DOHH2 (cell line): ENCODE data around the gene PALS2.

ENCODE experiments used
- H3F3A ChIP-seq: fragments of 200-600 bp; sonication (generic), shearing (Covaris generic); 2 replicates; pipeline ENCODE4 v1.6.0; 2016; ENCODE audit warnings: antibody characterized with exemption, mild to moderate bottlenecking; ENCODE audit not compliant: control insufficient read depth, insufficient read depth
- H3K27ac ChIP-seq: fragments of 200-600 bp; sonication (generic); 2 replicates; pipeline ENCODE4 v1.5.1; 2014; ENCODE audit warnings: low read depth, mild to moderate bottlenecking, low read length, moderate library complexity
- H3K27me3 ChIP-seq: fragments of 200-600 bp; sonication (generic); 2 replicates; pipeline ENCODE4 v1.6.1; 2014; ENCODE audit warnings: mild to moderate bottlenecking, low read length, mixed read lengths; ENCODE audit not compliant: control insufficient read depth
- H3K36me3 ChIP-seq: fragments of 200-600 bp; sonication (generic); 2 replicates; pipeline ENCODE4 v1.6.1; 2014; ENCODE audit warnings: mild to moderate bottlenecking, low read length, moderate library complexity, mixed read lengths; ENCODE audit not compliant: control insufficient read depth
- H3K4me1 ChIP-seq: fragments of 200-600 bp; sonication (generic); 2 replicates; pipeline ENCODE4 v1.6.1; 2014; ENCODE audit warnings: mild to moderate bottlenecking, low read length, mixed read lengths; ENCODE audit not compliant: control insufficient read depth
- H3K4me2 ChIP-seq: fragments of 200-600 bp; sonication (generic); 2 replicates; pipeline ENCODE4 v1.6.0; 2014; ENCODE audit warnings: mild to moderate bottlenecking, low read length, moderate library complexity
- H3K4me3 ChIP-seq: fragments of 200-600 bp; sonication (generic); 2 replicates; pipeline ENCODE4 v1.5.1; 2014; ENCODE audit warnings: mild to moderate bottlenecking, low read length, mixed read lengths
- H3K79me2 ChIP-seq: fragments of 200-600 bp; sonication (generic); 2 replicates; pipeline ENCODE4 v1.6.1; 2014; ENCODE audit warnings: mild to moderate bottlenecking, low read length, mixed read lengths; ENCODE audit not compliant: control insufficient read depth
- H3K9me2 ChIP-seq: fragments of 200-600 bp; sonication (generic); replicated peaks from 2 replicates; pipeline ENCODE4 v1.6.1; 2014; ENCODE audit warnings: mild to moderate bottlenecking, low read length, mixed read lengths; ENCODE audit not compliant: control insufficient read depth
- H3K9me3 ChIP-seq: fragments of 200-600 bp; sonication (generic); 2 replicates; pipeline ENCODE4 v1.6.1; 2014; ENCODE audit warnings: antibody characterized with exemption, low read length, mixed read lengths; ENCODE audit not compliant: control insufficient read depth, insufficient read depth
- H4K20me1 ChIP-seq: fragments of 200-600 bp; sonication (generic); 2 replicates; pipeline ENCODE4 v1.6.0; 2014; ENCODE audit warnings: low read depth, mild to moderate bottlenecking, antibody characterized with exemption, low read length, moderate library complexity; ENCODE audit not compliant: control insufficient read depth, insufficient read depth
- CTCF ChIP-seq: fragments of 200-600 bp; sonication (generic); IDR thresholded peaks from one replicate; pipeline ENCODE4 v1.5.1; 2014; ENCODE audit warnings: antibody characterized with exemption, mild to moderate bottlenecking, low read depth, low read length; ENCODE audit not compliant: poor library complexity, severe bottlenecking
- EZH2phosphoT487 ChIP-seq: fragments of 200-600 bp; sonication (generic); IDR thresholded peaks from 2 replicates; pipeline ENCODE4 v1.6.1; 2017; ENCODE audit warnings: borderline replicate concordance, mild to moderate bottlenecking, antibody characterized with exemption, low read length, moderate library complexity, mixed read lengths

PALS2 gene

GRCh38 chr7:24595671-24596418 lies 22.6 kb downstream of the PALS2 start:
- no peaks in the 10 kb centered on the region for H3K9me2 ChIP-seq
- H4K20me1 ChIP-seq: no peaks in the 10 kb centered on the region
- peaks cover 5% of the 10 kb centered on the region; the same call in 1 of the 2 replicates for H3K36me3 ChIP-seq
- peaks cover 90% of the 10 kb centered on the region for H3K79me2 ChIP-seq
- H3K4me3 ChIP-seq: no peak overlapping the region
- no peak overlapping the region for H3K27ac ChIP-seq
- no peaks in the 10 kb centered on the region for H3F3A ChIP-seq
- no peaks in the 10 kb centered on the region for H3K9me3 ChIP-seq
- no peak overlapping the region for H3K4me2 ChIP-seq
- TF ChIP-seq CTCF (no peak), EZH2phosphoT487 (no peak)
- H3K27me3 ChIP-seq: no peaks in the 10 kb centered on the region
- H3K4me1 ChIP-seq: no peaks in the 10 kb centered on the region

- Histone ChIP-seq H3K27me3 (no peaks in the 10 kb centered on the region), H3K9me3 (peaks cover 3% of the 10 kb centered on the region; the same call in 1 of the 2 replicates), H3K4me3 (no peak overlapping the region), H3K27ac (no peak overlapping the region), H3K36me3 (peaks cover 5% of the 10 kb centered on the region; the same call in 1 of the 2 replicates), H3K9me2 (no peaks in the 10 kb centered on the region), H3F3A (no peaks in the 10 kb centered on the region), H3K4me1 (no peaks in the 10 kb centered on the region), H4K20me1 (no peaks in the 10 kb centered on the region), H3K4me2 (no peak overlapping the region), H3K79me2 (peaks cover 90% of the 10 kb centered on the region)
- TF ChIP-seq CTCF (no peak), EZH2phosphoT487 (no peak)
Measured at GRCh38 chr7:24597014-24597413, 23.8 kb downstream of the PALS2 start.

GRCh38 chr7:24601600-24601999 lies 28.3 kb downstream of the PALS2 start:
- Histone ChIP-seq H3F3A (no peaks in the 10 kb centered on the region), H3K4me1 (no peaks in the 10 kb centered on the region), H3K9me2 (no peaks in the 10 kb centered on the region), H3K4me3 (no peak overlapping the region), H3K36me3 (peaks cover 10% of the 10 kb centered on the region; the same call in 1 of the 2 replicates), H3K27ac (no peak overlapping the region), H3K27me3 (no peaks in the 10 kb centered on the region), H4K20me1 (no peaks in the 10 kb centered on the region), H3K79me2 (peaks cover 90% of the 10 kb centered on the region), H3K4me2 (no peak overlapping the region), H3K9me3 (peaks cover 6% of the 10 kb centered on the region; the same call in 1 of the 2 replicates)
- TF ChIP-seq CTCF (no peak), EZH2phosphoT487 (no peak)
